ENCODE results near the gene LECT2.

GRCh38 chr5:136000147-136000546 is 45.4 kb upstream of the LECT2 start:
- TF ChIP-seq CTCF (IDR thresholded peaks at IDR 0.05): no peak
- no peak for TF ChIP-seq POLR2A (IDR thresholded peaks at IDR 0.05)
- no peak for TF ChIP-seq POLR2AphosphoS5 (IDR thresholded peaks at IDR 0.05)
